ENCODE data around the gene HNRNPAB. TPM values are rescaled to one million over a fixed set of nuclear protein-coding genes. Genes with fewer than 3 reads are reported as not detected.

HNRNPAB gene
- total and polyA plus RNA-seq, 9 of the 15 experiments (the other 6 are each of a cell fraction or from before 2014, with no cell fraction given): 34.6 to 425 (median 236) TPM

- TF ChIP-seq FIP1L1 (IDR thresholded peaks at IDR 0.05; ENCODE audit: low read depth, low read length, poor library complexity, severe bottlenecking): no peak
- peak; percentile 80 for TF ChIP-seq CC2D1A (IDR thresholded peaks at IDR 0.05)
- peak; percentile 20 for TF ChIP-seq HMGN3 (IDR thresholded peaks at IDR 0.05; ENCODE audit: borderline replicate concordance, extremely low read depth, insufficient read length, low read depth, low read length)
- peak; percentile 32; the same call in 1 of the 2 replicates for TF ChIP-seq JUND (IDR thresholded peaks at IDR 0.05; ENCODE audit: borderline replicate concordance, low read depth, low read length)
- TF ChIP-seq JUND (tag; IDR thresholded peaks at IDR 0.05; ENCODE audit: borderline replicate concordance, low read depth, low read length): no peak; the same call in 2 of the 3 replicates
- TF ChIP-seq ZNF23 (CRISPR knock-in tag; IDR thresholded peaks at IDR 0.05): no peak
- TF ChIP-seq ZNF324 (CRISPR knock-in tag; IDR thresholded peaks at IDR 0.05): no peak
- no peak for TF ChIP-seq ZNF282 (CRISPR knock-in tag; IDR thresholded peaks at IDR 0.05)
- no peak for TF ChIP-seq ZBTB17 (CRISPR knock-in tag; IDR thresholded peaks at IDR 0.05)
- TF ChIP-seq SMC3 (conservative IDR thresholded peaks at IDR 0.05; ENCODE audit: insufficient read depth, low read depth, low read length): peak; percentile 99
- TF ChIP-seq KLF16 (IDR thresholded peaks at IDR 0.05): peak; percentile 28; the same call in 1 of the 2 replicates
- no peak for TF ChIP-seq KAT8 (IDR thresholded peaks at IDR 0.05; ENCODE audit: low read depth)
- TF ChIP-seq HDAC8 (tag; IDR thresholded peaks at IDR 0.05): no peak
- TF ChIP-seq MYC (IDR thresholded peaks at IDR 0.05; ENCODE audit: low read depth, low read length): peak; percentile 44; the same call in 1 of the 2 replicates
- TF ChIP-seq MYC (CRISPR knock-in tag; IDR thresholded peaks at IDR 0.05; ENCODE audit: borderline replicate concordance, low read depth): no peak
- TF ChIP-seq HLTF (IDR thresholded peaks at IDR 0.05): no peak
- no peak for TF ChIP-seq ZFP30 (CRISPR knock-in tag; IDR thresholded peaks at IDR 0.05; ENCODE audit: borderline replicate concordance)
- TF ChIP-seq CREM (IDR thresholded peaks at IDR 0.05; ENCODE audit: low read depth): peak; percentile 56
- TF ChIP-seq MNT (conservative IDR thresholded peaks at IDR 0.05): peak in 1 of 2 experiments; percentile 25; a peak in 1 of 4 replicates
- TF ChIP-seq MXI1 (IDR thresholded peaks at IDR 0.05; ENCODE audit: low read depth, low read length): 0 out of 2 replicates have a peak, but pooled peaks have one; percentile 18
- no peak for TF ChIP-seq ZNF140 (CRISPR knock-in tag; IDR thresholded peaks at IDR 0.05)
- no peak for TF ChIP-seq SAFB2 (IDR thresholded peaks at IDR 0.05; ENCODE audit: borderline replicate concordance, low read depth, low read length, severe bottlenecking)
- TF ChIP-seq WHSC1 (IDR thresholded peaks at IDR 0.05; ENCODE audit: low read length): no peak
- TF ChIP-seq CHD4 (IDR thresholded peaks at IDR 0.05; ENCODE audit: insufficient read depth, insufficient replicate concordance, low read depth, low read length, poor library complexity, severe bottlenecking): no peak
- TF ChIP-seq IRF9 (tag; IDR thresholded peaks at IDR 0.05): no peak
- peak; percentile 63 for TF ChIP-seq GABPB1 (CRISPR knock-in tag; IDR thresholded peaks at IDR 0.05)
Observed at GRCh38 chr5:178163772-178164735, 40.3 kb upstream of the HNRNPAB start (continued).

Data from K562 (cell line).